HFFc6 (cell line): ENCODE data around the gene VDAC2. TPM values are rescaled to one million over a fixed set of nuclear protein-coding genes. Genes with fewer than 3 reads are reported as not detected.

Source experiments
- DNase-seq: peaks from one replicate; pipeline ENCODE4 v3.0.0-alpha.2; 2018
- H3K27ac Mint-ChIP-seq: 2 replicates; pipeline ENCODE4 v1.8.0; 2020; ENCODE audit warnings: mild to moderate bottlenecking, mixed read lengths
- H3K27me3 Mint-ChIP-seq: 2 replicates; pipeline ENCODE4 v1.8.0; 2021; ENCODE audit warnings: mild to moderate bottlenecking, moderate library complexity, mixed read lengths; ENCODE audit not compliant: insufficient read depth
- H3K36me3 Mint-ChIP-seq: 2 replicates; pipeline ENCODE4 v1.8.0; 2021; ENCODE audit warnings: low read depth, mixed read lengths
- H3K4me1 Mint-ChIP-seq: 2 replicates; pipeline ENCODE4 v1.8.0; 2020; ENCODE audit warnings: low read depth, mixed read lengths
- H3K4me3 Mint-ChIP-seq: 2 replicates; pipeline ENCODE4 v1.8.0; 2020; ENCODE audit warnings: mild to moderate bottlenecking, moderate library complexity, mixed read lengths
- H3K9me3 Mint-ChIP-seq: 2 replicates; pipeline ENCODE4 v1.8.0; 2020; ENCODE audit warnings: mild to moderate bottlenecking, mixed read lengths
- CTCF ChIP-seq: fragments of 200-600 bp; sonication (generic); IDR thresholded peaks from 2 replicates; pipeline ENCODE4 v1.5.0; 2021; ENCODE audit warnings: antibody characterized with exemption, mild to moderate bottlenecking
- total RNA-seq, 6 experiments: library from RNA; stranded (reverse); fragmentation: NEBNext Ultra II Directional; extraction: Animal tissue kit (Norgen Biotek cat#: 25700); gene quantifications; 2 replicates in 1 of 6; 3 replicates in 5 of 6; pipeline ENCODE4 v1.2.3, GENCODE V29; 2021

VDAC2 gene
- total RNA-seq, 6 experiments from 2014 or later: 213 to 248 (median 223) TPM

- H3K4me3 Mint-ChIP-seq: no peak overlapping the region
- no peaks in the 10 kb centered on the region for H3K4me1 Mint-ChIP-seq
- DNase-seq: no peak
- no peaks in the 10 kb centered on the region for H3K36me3 Mint-ChIP-seq
- peaks cover 16% of the 10 kb centered on the region for H3K27me3 Mint-ChIP-seq
- no peak overlapping the region for H3K27ac Mint-ChIP-seq
- TF ChIP-seq CTCF: no peak
- H3K9me3 Mint-ChIP-seq: no peaks in the 10 kb centered on the region
Observed at GRCh38 chr10:75240329-75241076, 29.9 kb downstream of the VDAC2 start.

- Mint-ChIP-seq H3K9me3 (no peaks in the 10 kb centered on the region), H3K36me3 (no peaks in the 10 kb centered on the region), H3K27ac (no peak overlapping the region), H3K4me3 (no peak overlapping the region), H3K27me3 (peaks cover 20% of the 10 kb centered on the region), H3K4me1 (no peaks in the 10 kb centered on the region)
- no peak for DNase-seq
- TF ChIP-seq CTCF: no peak
Observed at GRCh38 chr10:75243426-75243825, 32.8 kb downstream of the VDAC2 start.

DNA sequence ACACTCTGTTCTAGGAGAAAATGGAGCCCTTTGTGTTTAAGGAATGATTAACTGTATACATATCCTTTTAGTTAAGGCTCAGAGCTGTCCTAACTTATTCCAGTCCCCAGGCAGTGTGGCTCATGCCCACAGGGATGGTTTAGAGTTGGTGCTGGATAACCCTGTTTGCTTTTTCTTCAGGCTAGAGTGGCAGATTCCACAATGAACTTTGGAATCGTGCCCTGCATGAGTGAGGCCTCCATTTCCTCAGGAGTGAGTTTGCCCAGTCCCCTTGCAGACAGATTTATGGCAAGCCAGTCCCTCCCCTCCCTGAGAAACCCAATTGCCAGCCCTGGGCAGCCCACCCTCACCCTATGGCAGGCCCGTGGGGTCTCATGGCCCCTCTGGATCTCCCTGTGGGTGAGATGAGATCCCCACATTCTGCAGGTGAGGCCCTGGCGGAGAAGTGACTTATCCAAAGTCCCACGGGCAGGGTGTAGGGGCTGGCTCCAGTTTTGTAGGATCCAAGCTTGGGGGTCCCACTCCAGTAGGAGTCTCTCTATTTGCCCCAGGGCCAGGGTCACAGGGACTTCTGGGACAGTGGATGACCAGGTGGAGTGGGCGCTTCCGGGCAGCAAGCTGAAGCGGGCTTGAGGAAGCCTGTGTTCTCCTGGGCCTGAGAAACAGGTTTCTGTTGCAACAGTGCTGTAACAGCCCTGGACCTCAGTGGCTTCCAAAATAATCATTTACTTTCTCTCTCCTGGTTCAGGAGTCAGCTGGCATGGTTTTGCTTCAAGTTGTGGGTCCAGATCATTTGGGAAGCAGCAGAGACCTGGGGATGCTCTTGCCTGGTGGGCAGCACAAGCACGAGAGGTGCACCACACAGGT, 34.1 kb downstream of the VDAC2 start:
- H3K36me3 Mint-ChIP-seq: no peaks in the 10 kb centered on the region
- DNase-seq: no peak
- H3K27me3 Mint-ChIP-seq: peaks cover 21% of the 10 kb centered on the region
- no peak for TF ChIP-seq CTCF
- H3K4me3 Mint-ChIP-seq: no peak overlapping the region
- H3K27ac Mint-ChIP-seq: no peak overlapping the region
- H3K4me1 Mint-ChIP-seq: no peaks in the 10 kb centered on the region
- H3K9me3 Mint-ChIP-seq: no peaks in the 10 kb centered on the region

DNA sequence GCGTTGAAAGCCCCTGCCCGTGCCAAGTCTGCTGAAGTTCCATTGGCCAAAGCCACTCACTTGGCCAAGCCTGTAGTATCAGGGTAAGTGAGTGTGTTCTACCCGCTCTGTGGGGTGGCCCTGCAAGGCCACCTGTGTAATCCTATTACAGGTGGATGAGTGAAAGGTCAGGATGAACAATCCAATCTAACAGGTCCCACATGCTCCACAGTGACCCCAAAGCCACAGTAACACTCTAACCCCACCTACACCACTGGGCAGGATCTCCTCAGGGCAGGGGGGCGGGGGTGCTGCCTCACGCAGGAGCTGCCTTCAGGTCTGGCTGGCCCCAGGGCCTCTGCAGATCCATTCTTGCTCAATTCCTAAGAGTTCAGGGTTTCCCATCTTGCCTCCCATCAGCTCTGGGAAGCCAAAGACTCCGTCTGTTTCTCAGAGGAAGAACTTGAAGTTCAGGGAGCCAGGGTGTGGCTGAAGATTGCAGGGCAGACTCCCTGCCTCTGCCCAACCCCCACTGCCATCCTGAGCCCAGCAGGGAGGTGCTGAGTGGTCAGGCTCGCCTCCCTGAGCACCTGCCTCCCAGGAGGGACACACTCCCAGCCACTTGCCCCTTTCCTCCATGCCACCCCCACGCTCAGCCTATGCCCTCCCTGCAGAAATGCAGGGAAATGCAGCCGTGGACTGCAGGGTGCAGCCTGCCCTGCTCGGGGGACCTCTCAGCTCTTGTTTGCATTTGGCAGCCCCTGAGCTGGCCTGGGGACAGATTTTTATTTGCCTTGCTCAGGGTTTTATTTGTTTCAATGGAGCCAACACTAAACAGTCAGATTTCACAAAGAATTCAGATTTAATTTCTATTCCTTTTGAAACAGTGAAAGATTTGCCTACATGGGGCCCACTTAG, 35.0 kb downstream of the VDAC2 start:
- Mint-ChIP-seq H3K36me3 (no peaks in the 10 kb centered on the region), H3K9me3 (no peaks in the 10 kb centered on the region), H3K4me3 (no peak overlapping the region), H3K27ac (no peak overlapping the region), H3K4me1 (no peaks in the 10 kb centered on the region), H3K27me3 (peaks cover 26% of the 10 kb centered on the region)
- no peak for TF ChIP-seq CTCF
- DNase-seq: no peak

DNA sequence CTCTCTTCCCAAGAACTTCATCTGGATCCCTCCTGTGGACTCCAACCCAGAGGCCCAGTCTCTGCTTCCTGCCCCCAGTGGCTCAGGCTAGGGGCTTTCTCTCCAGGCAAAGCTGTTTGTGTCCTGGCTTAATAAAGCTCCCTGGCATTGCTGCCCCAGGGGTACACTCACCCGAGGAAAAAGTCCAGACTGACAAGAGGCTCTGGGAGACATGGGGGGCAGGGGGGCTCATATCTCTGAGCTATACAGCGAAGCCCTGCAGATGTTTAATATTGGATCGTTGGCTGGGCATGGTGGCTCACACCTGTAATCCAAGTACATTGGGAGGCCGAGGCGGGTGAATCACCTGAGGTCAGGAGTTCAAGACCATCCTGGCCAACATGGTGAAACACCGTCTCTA, 35.9 kb downstream of the VDAC2 start:
- no peak overlapping the region for H3K27ac Mint-ChIP-seq

More for the DNA sequence above, 35.9 kb downstream of the VDAC2 start:
- Mint-ChIP-seq H3K27me3 (peaks cover 22% of the 10 kb centered on the region), H3K9me3 (no peaks in the 10 kb centered on the region), H3K4me3 (no peak overlapping the region), H3K4me1 (no peaks in the 10 kb centered on the region), H3K36me3 (no peaks in the 10 kb centered on the region)
- DNase-seq: no peak
- TF ChIP-seq CTCF: no peak
